GM18909 (cell line): ENCODE results near the gene RALGPS2.
"Not testable (repeated sequence)": the region's sequence is repeated elsewhere in the genome, so short reads cannot be mapped to it uniquely, and the experiment has no call there.

Source experiments
- ATAC-seq: cut with Tn5 transposase; IDR thresholded peaks from one replicate; pipeline ENCODE4 v1.9.1; 2021; ENCODE audit warnings: mild to moderate bottlenecking; ENCODE audit not compliant: unreplicated experiment, poor library complexity

Gene RALGPS2

GRCh38 chr1:178938959-178939317 lies 213.9 kb downstream of the RALGPS2 start:
- no peak for ATAC-seq

GRCh38 chr1:178939338-178940067 lies 214.5 kb downstream of the RALGPS2 start:
- ATAC-seq, result no peak

GRCh38 chr1:178940068-178940765 lies 215.2 kb downstream of the RALGPS2 start:
- no peak for ATAC-seq

GRCh38 chr1:178941261-178941689 lies 216.2 kb downstream of the RALGPS2 start:
- ATAC-seq, result no peak

GRCh38 chr1:178941849-178942248 lies 216.8 kb downstream of the RALGPS2 start:
- ATAC-seq, result no peak

- no peak for ATAC-seq
Observed at GRCh38 chr1:178942285-178943198, 217.5 kb downstream of the RALGPS2 start.

- ATAC-seq, result no peak
Observed at GRCh38 chr1:178944729-178945128, 219.7 kb downstream of the RALGPS2 start.

- ATAC-seq, result no peak
Observed at GRCh38 chr1:178945763-178946266, 220.8 kb downstream of the RALGPS2 start.

GRCh38 chr1:178946416-178946815 lies 221.4 kb downstream of the RALGPS2 start:
- ATAC-seq, result no peak

GRCh38 chr1:178946855-178947676 lies 222.0 kb downstream of the RALGPS2 start:
- no peak for ATAC-seq

GRCh38 chr1:178947677-178947981 lies 222.6 kb downstream of the RALGPS2 start:
- no peak for ATAC-seq

GRCh38 chr1:178948676-178949075 lies 223.6 kb downstream of the RALGPS2 start:
- no peak for ATAC-seq

- not testable (repeated sequence) for ATAC-seq
Observed at GRCh38 chr1:178949866-178950265, 224.8 kb downstream of the RALGPS2 start.

- ATAC-seq, result no peak
Observed at GRCh38 chr1:178951600-178951999, 226.6 kb downstream of the RALGPS2 start.

GRCh38 chr1:178953034-178953433 lies 228.0 kb downstream of the RALGPS2 start:
- no peak for ATAC-seq

- no peak for ATAC-seq
Observed at GRCh38 chr1:178953538-178954324, 228.7 kb downstream of the RALGPS2 start.

GRCh38 chr1:178954325-178954690 lies 229.3 kb downstream of the RALGPS2 start:
- ATAC-seq, result no peak

- no peak for ATAC-seq
Observed at GRCh38 chr1:178954937-178955336, 229.9 kb downstream of the RALGPS2 start.

- no peak for ATAC-seq
Observed at GRCh38 chr1:178955391-178955954, 230.4 kb downstream of the RALGPS2 start.
